HepG2 (cell line): Measurements from ENCODE around the gene SMARCD1. TPM values are rescaled to one million over a fixed set of nuclear protein-coding genes. Genes with fewer than 3 reads are reported as not detected.

Source experiments
- ATAC-seq: fragments of 200-7000 bp; cut with Tn5 transposase; 3 replicates; pipeline ENCODE4 v1.9.1; 2020; ENCODE audit warnings: mild to moderate bottlenecking, moderate library complexity
- BruUV-seq: library from RNA; stranded (reverse); fragments of 400-500 nt; replicated peaks from 2 replicates; lab custom pipeline; 2021; lab: Mats Ljungman, UMichigan
- CTCF ChIA-PET: fragments of 300-600 bp; formaldehyde crosslinking; extraction: SDS; loops from one replicate; lab custom pipeline; 2021; ENCODE audit warnings: low total read pairs, inconsistent platforms, low intra/inter-chr PET ratio; lab: Yijun Ruan, JAX
- POLR2A ChIA-PET: fragments of 350-600 bp; sonication (Branson Sonifier 250); formaldehyde crosslinking; loops from one replicate; lab custom pipeline; 2020; ENCODE audit warnings: antibody characterized with exemption, inconsistent platforms; lab: Yijun Ruan, JAX
- DNase-seq: peaks from one replicate; pipeline ENCODE4 v3.0.0-alpha.2; 2015; ENCODE audit warnings: low spot score
- FAIRE-seq: peaks from 3 replicates; lab custom pipeline; 2011; peaks lifted over from hg19 to GRCh38; lab: Jason Lieb, UNC
- H2AFZ ChIP-seq: one replicate; pipeline ENCODE4 v1.6.1; 2011; ENCODE audit warnings: low read length, inconsistent platforms
- H3K27ac ChIP-seq: fragments of 300-600 bp; 3 replicates; pipeline ENCODE4 v1.8.0; 2011; ENCODE audit warnings: mixed run types, mild to moderate bottlenecking, mixed read lengths, low read length, inconsistent platforms; ENCODE audit not compliant: insufficient read depth; ENCODE audit errors: extremely low read length
- H3K27me3 ChIP-seq, 2 experiments: fragments of 200-600 bp in 1 of 2; 2 replicates in 1 of 2; 3 replicates in 1 of 2; pipeline versions ENCODE4 v1.6.0 to v1.8.0; 2011; ENCODE audit warnings: low read length in 2 of 2, mild to moderate bottlenecking in 2 of 2, moderate library complexity in 2 of 2, inconsistent platforms in 1 of 2; ENCODE audit not compliant: insufficient read depth in 2 of 2, control insufficient read depth in 1 of 2
- H3K36me3 ChIP-seq, 2 experiments: fragments of 200-600 bp in 1 of 2; replicated peaks in 1 of 2; 2 replicates in 1 of 2; 3 replicates in 1 of 2; pipeline versions ENCODE4 v1.5.1 to v1.8.0; 2011; ENCODE audit warnings: low read length in 2 of 2, inconsistent platforms in 1 of 2; ENCODE audit not compliant: insufficient read depth in 2 of 2, control insufficient read depth in 1 of 2
- H3K4me1 ChIP-seq: 2 replicates; pipeline ENCODE4 v1.5.1; 2012; ENCODE audit warnings: low read length, inconsistent platforms; ENCODE audit not compliant: insufficient read depth
- H3K4me2 ChIP-seq: 2 replicates; pipeline ENCODE4 v1.6.0; 2011; ENCODE audit warnings: low read depth, low read length, inconsistent platforms
- H3K4me3 ChIP-seq, 3 experiments: fragments of 200-600 bp in 1 of 3; sonication (generic), shearing (Covaris generic) in 1 of 3; replicated peaks in 1 of 3; 2 replicates each; pipeline ENCODE4 v1.5.1; 2011 to 2016; ENCODE audit warnings: low read length in 3 of 3, inconsistent platforms in 2 of 3, low read depth in 2 of 3, mild to moderate bottlenecking in 2 of 3, control low read depth in 1 of 3, mixed read lengths in 1 of 3; ENCODE audit not compliant: insufficient read depth in 1 of 3
- H3K79me2 ChIP-seq: one replicate; pipeline ENCODE4 v1.6.1; 2011; ENCODE audit warnings: low read length, inconsistent platforms; ENCODE audit not compliant: insufficient read depth
- H3K9ac ChIP-seq: 2 replicates; pipeline ENCODE4 v1.6.0; 2011; ENCODE audit warnings: mild to moderate bottlenecking, low read depth, low read length, inconsistent platforms; ENCODE audit not compliant: insufficient read depth
- H3K9me3 ChIP-seq: 2 replicates; pipeline ENCODE4 v1.5.1; 2012; ENCODE audit warnings: mild to moderate bottlenecking, low read length
- H4K20me1 ChIP-seq: 2 replicates; pipeline ENCODE4 v1.6.0; 2011; ENCODE audit warnings: inconsistent platforms, mild to moderate bottlenecking, low read length, moderate library complexity; ENCODE audit not compliant: insufficient read depth
- MAZ ChIP-seq, 2 experiments: sonication (generic) in 1 of 2; formaldehyde crosslinking in 1 of 2; IDR thresholded peaks; 2 replicates each; pipeline versions ENCODE4 v1.5.0 to v1.6.1; 2012 to 2020; ENCODE audit warnings: low read depth in 2 of 2, mild to moderate bottlenecking in 2 of 2, borderline replicate concordance in 1 of 2, improper control_type of control experiment in 1 of 2, low read length in 1 of 2, missing genetic modification reagents in 1 of 2, moderate library complexity in 1 of 2
- NR2F6 ChIP-seq, 2 experiments: IDR thresholded peaks; 2 replicates each; pipeline ENCODE4 v1.6.1; 2016; ENCODE audit warnings: antibody characterized with exemption in 1 of 2, mild to moderate bottlenecking in 1 of 2
- RAD21 ChIP-seq: fragments of 450-650 bp; formaldehyde crosslinking; IDR thresholded peaks from 2 replicates; pipeline ENCODE4 v1.5.0; 2020; ENCODE audit warnings: mild to moderate bottlenecking
- SMC3 ChIP-seq: IDR thresholded peaks from 2 replicates; pipeline ENCODE4 v1.6.1; 2011; ENCODE audit warnings: low read length, improper control_type of control experiment
- STAG1 ChIP-seq: sonication (generic); formaldehyde crosslinking; IDR thresholded peaks from 2 replicates; pipeline ENCODE4 v1.4.0; 2020; ENCODE audit warnings: missing genetic modification reagents
- TFDP2 ChIP-seq: sonication (generic); formaldehyde crosslinking; IDR thresholded peaks from 2 replicates; pipeline ENCODE4 v1.4.0; 2020; ENCODE audit warnings: missing genetic modification reagents
- ZMYM3 ChIP-seq: sonication (generic); formaldehyde crosslinking; IDR thresholded peaks from 2 replicates; pipeline ENCODE4 v1.5.1; 2020; ENCODE audit warnings: mild to moderate bottlenecking, missing genetic modification reagents
- ZNF101 ChIP-seq: sonication (generic); formaldehyde crosslinking; IDR thresholded peaks from 2 replicates; pipeline ENCODE4 v1.4.0; 2020; ENCODE audit warnings: mild to moderate bottlenecking, low read depth, missing genetic modification reagents, borderline replicate concordance
- ZNF264 ChIP-seq: sonication (generic); formaldehyde crosslinking; IDR thresholded peaks from 2 replicates; pipeline ENCODE4 v1.4.0; 2020; ENCODE audit warnings: missing genetic modification reagents
- ZNF563 ChIP-seq: sonication (generic); formaldehyde crosslinking; IDR thresholded peaks from 2 replicates; pipeline ENCODE4 v1.8.0; 2022; ENCODE audit warnings: mild to moderate bottlenecking, moderate library complexity, missing genetic modification reagents
- WGBS: methylation state at CpG from one replicate; pipeline ENCODE4 v1.1.6; 2017; ENCODE audit warnings: low lambda C conversion rate; 5-methylcytosine and 5-hydroxymethylcytosine counted together
- in situ Hi-C: cut with HindIII; loops from 2 replicates; pipeline ENCODE4 v1.10.0; 2017; ENCODE audit warnings: low pct_unique_long_range_greater_than_20kb; ENCODE audit not compliant: extremely low pct_ligation_motif_present
- intact Hi-C: fragments of 100-400 bp; cut with micrococcal nuclease; formaldehyde crosslinking; loops from one replicate; pipeline ENCODE4 v1.10.0; 2022; ENCODE audit not compliant: unreplicated experiment
- polyA plus RNA-seq, 8 experiments: library from polyadenylated mRNA; depleted of rRNA in 3 of 8; stranded (reverse) in 7 of 8; unstranded in 1 of 8; fragments of >200 nt; fragmentation: Illumina TruSeq in 4 of 8; extraction: Trizol in 4 of 8; gene quantifications; 2 replicates each; pipeline versions ENCODE4 v1.2.1 to v1.2.3, GENCODE V29; 2011 to 2016; ENCODE audit warnings: low read depth in 4 of 8, missing spikeins in 1 of 8, mixed read lengths in 1 of 8; ENCODE audit not compliant: insufficient read depth in 1 of 8
- total RNA-seq, 5 experiments: library from RNA; depleted of rRNA; stranded (reverse); fragments of >200 nt; fragmentation: Illumina TruSeq; extraction: Trizol; gene quantifications; 2 replicates each; pipeline ENCODE4 v1.2.3, GENCODE V29; 2016; ENCODE audit warnings: low read depth in 1 of 5
- TF ChIP-seq, protein P1 (sequence below): sonication (generic); formaldehyde crosslinking; IDR thresholded peaks from 2 replicates; pipeline ENCODE4 v1.8.1; 2023; ENCODE audit warnings: mild to moderate bottlenecking, missing genetic modification reagents
- TF ChIP-seq, protein P2 (sequence below): sonication (generic); formaldehyde crosslinking; IDR thresholded peaks from 2 replicates; pipeline ENCODE4 v1.5.0; 2020; ENCODE audit warnings: mild to moderate bottlenecking, missing genetic modification reagents, moderate library complexity

SMARCD1 gene
- total and polyA plus RNA-seq, 2 of the 13 experiments (the other 11 are each of a cell fraction or from before 2014, with no cell fraction given), result 51.7 to 54.6 TPM

- CTCF ChIA-PET, result no interaction called here
- intact Hi-C loops, result no loop called here
- WGBS, result 97% methylated on average over 4 of the region's 4 CpGs
Observed at GRCh38 chr12:50129290-50129689, 44.1 kb downstream of the SMARCD1 start.

GRCh38 chr12:50132505-50133135 is 47.5 kb downstream of the SMARCD1 start:
- WGBS, result 56% methylated on average over 2 of the region's 2 CpGs
- CTCF ChIA-PET, result interaction anchor here (1.5 to 2.4 kb wide), 3 partner anchors 42 to 182 kb away, joined by 12 to 31 read pairs (median 14); no protein-coding TSS in a partner anchor
- H3K4me1 ChIP-seq, result no peaks in the 10 kb centered on the region
- H3K4me3 ChIP-seq, result no peak overlapping the region
- H3K9ac ChIP-seq, result no peak overlapping the region
- no peak overlapping the region for H3K27ac ChIP-seq
- no peak overlapping the region for H3K4me2 ChIP-seq
- H3K27me3 ChIP-seq, result no peaks in the 10 kb centered on the region
- BruUV-seq, result no TSS peak
- ATAC-seq (peak; percentile 74), DNase-seq (peak; percentile 48), FAIRE-seq (peak; percentile 80)
- H2AFZ ChIP-seq, result no peak overlapping the region
- H3K36me3 ChIP-seq, result peaks cover 15 to 55% of the 10 kb centered on the region in 2 experiments
- no peaks in the 10 kb centered on the region for H3K9me3 ChIP-seq
- no peaks in the 10 kb centered on the region for H4K20me1 ChIP-seq
- POLR2A ChIA-PET, result interaction anchor here (0.9 to 1.5 kb wide), 3 partner anchors 21 to 50 kb away, joined by 3 to 8 read pairs (median 3); partner anchors contain the start of genes CERS5 and COX14
- H3K79me2 ChIP-seq, result no peaks in the 10 kb centered on the region
- in situ Hi-C loops (no loop called here), intact Hi-C loops (loop anchor here (1.0 to 5.0 kb wide), 2 partner anchors 57 to 180 kb away; no protein-coding TSS in a partner anchor)
- peak; percentile 44; the same call in 1 of the 2 replicates for TF ChIP-seq RAD21 (CRISPR knock-in tag)
- TF ChIP-seq, protein P1, sequence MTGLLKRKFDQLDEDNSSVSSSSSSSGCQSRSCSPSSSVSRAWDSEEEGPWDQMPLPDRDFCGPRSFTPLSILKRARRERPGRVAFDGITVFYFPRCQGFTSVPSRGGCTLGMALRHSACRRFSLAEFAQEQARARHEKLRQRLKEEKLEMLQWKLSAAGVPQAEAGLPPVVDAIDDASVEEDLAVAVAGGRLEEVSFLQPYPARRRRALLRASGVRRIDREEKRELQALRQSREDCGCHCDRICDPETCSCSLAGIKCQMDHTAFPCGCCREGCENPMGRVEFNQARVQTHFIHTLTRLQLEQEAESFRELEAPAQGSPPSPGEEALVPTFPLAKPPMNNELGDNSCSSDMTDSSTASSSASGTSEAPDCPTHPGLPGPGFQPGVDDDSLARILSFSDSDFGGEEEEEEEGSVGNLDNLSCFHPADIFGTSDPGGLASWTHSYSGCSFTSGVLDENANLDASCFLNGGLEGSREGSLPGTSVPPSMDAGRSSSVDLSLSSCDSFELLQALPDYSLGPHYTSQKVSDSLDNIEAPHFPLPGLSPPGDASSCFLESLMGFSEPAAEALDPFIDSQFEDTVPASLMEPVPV, result no peak
- no peak for TF ChIP-seq ZNF563 (CRISPR knock-in tag)
- peak; percentile 64 for TF ChIP-seq NR2F6 (IDR thresholded peaks at IDR 0.05)
- TF ChIP-seq NR2F6 (CRISPR knock-in tag; IDR thresholded peaks at IDR 0.05), result peak; percentile 38; the same call in 1 of the 2 replicates
- no peak for TF ChIP-seq ZMYM3 (CRISPR knock-in tag)
- TF ChIP-seq TFDP2 (CRISPR knock-in tag), result no peak
- peak; percentile 80 for TF ChIP-seq STAG1 (CRISPR knock-in tag)
- TF ChIP-seq SMC3, result peak; percentile 78
- TF ChIP-seq, protein P2, sequence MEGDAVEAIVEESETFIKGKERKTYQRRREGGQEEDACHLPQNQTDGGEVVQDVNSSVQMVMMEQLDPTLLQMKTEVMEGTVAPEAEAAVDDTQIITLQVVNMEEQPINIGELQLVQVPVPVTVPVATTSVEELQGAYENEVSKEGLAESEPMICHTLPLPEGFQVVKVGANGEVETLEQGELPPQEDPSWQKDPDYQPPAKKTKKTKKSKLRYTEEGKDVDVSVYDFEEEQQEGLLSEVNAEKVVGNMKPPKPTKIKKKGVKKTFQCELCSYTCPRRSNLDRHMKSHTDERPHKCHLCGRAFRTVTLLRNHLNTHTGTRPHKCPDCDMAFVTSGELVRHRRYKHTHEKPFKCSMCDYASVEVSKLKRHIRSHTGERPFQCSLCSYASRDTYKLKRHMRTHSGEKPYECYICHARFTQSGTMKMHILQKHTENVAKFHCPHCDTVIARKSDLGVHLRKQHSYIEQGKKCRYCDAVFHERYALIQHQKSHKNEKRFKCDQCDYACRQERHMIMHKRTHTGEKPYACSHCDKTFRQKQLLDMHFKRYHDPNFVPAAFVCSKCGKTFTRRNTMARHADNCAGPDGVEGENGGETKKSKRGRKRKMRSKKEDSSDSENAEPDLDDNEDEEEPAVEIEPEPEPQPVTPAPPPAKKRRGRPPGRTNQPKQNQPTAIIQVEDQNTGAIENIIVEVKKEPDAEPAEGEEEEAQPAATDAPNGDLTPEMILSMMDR (CRISPR knock-in tag), result peak; percentile 72
- TF ChIP-seq MAZ (IDR thresholded peaks at IDR 0.05; ENCODE audit: borderline replicate concordance, low read depth, low read length), result no peak
- TF ChIP-seq MAZ (CRISPR knock-in tag; IDR thresholded peaks at IDR 0.05; ENCODE audit: low read depth), result no peak

More at GRCh38 chr12:50129290-50129689, 44.1 kb downstream of the SMARCD1 start:
- FAIRE-seq (no peak), DNase-seq (no peak), ATAC-seq (no peak)
- H3K4me3 ChIP-seq, result no peak overlapping the region
- in situ Hi-C loops, result loop anchor here (5.0 kb wide), 1 partner anchor 48 kb away; no protein-coding TSS in a partner anchor
- no peaks in the 10 kb centered on the region for H3K4me1 ChIP-seq
- H3K79me2 ChIP-seq, result no peaks in the 10 kb centered on the region
- no peaks in the 10 kb centered on the region for H4K20me1 ChIP-seq
- BruUV-seq, result no TSS peak
- TF ChIP-seq ZNF101 (CRISPR knock-in tag) (no peak), ZNF264 (CRISPR knock-in tag) (no peak)
- no peaks in the 10 kb centered on the region for H3K9me3 ChIP-seq
- peaks cover 10 to 31% of the 10 kb centered on the region in 2 experiments for H3K36me3 ChIP-seq
- no peaks in the 10 kb centered on the region for H3K27me3 ChIP-seq
- no peak overlapping the region for H3K9ac ChIP-seq
- no peak overlapping the region for H3K4me2 ChIP-seq
- POLR2A ChIA-PET, result interaction anchor here (2.2 to 2.3 kb wide), 2 partner anchors 17 to 38 kb away, joined by 10 to 11 read pairs; partner anchors contain the start of genes CERS5 and COX14
- H2AFZ ChIP-seq, result no peak overlapping the region
- H3K27ac ChIP-seq, result no peak overlapping the region
